BJ (cell line): ENCODE measurements around the gene CCNB1. TPM values are rescaled to one million over a fixed set of nuclear protein-coding genes. Genes with fewer than 3 reads are reported as not detected.

ENCODE experiments used
- CTCF ChIA-PET: fragments of 350-600 bp; formaldehyde crosslinking; extraction: SDS; loops from one replicate; lab custom pipeline; 2021; ENCODE audit warnings: antibody characterized with exemption, inconsistent platforms; lab: Yijun Ruan, JAX
- POLR2A ChIA-PET: fragments of 300-600 bp; sonication (Branson Sonifier 250); formaldehyde crosslinking; extraction: SDS; loops from one replicate; lab custom pipeline; 2021; ENCODE audit warnings: antibody characterized with exemption; lab: Charles Lee
- DNase-seq: peaks from one replicate; pipeline ENCODE4 v3.0.0-alpha.2; 2011; ENCODE audit warnings: low read depth
- H3K27me3 ChIP-seq: 2 replicates; pipeline ENCODE4 v1.6.0; 2011; ENCODE audit warnings: low read length; ENCODE audit not compliant: control insufficient read depth, insufficient read depth
- H3K36me3 ChIP-seq: 2 replicates; pipeline ENCODE4 v1.5.1; 2011; ENCODE audit warnings: low read length; ENCODE audit not compliant: control insufficient read depth, insufficient read depth
- H3K4me3 ChIP-seq: 2 replicates; pipeline ENCODE4 v1.5.1; 2011; ENCODE audit warnings: low read depth, mild to moderate bottlenecking, control low read depth, low read length
- CTCF ChIP-seq: IDR thresholded peaks from 2 replicates; pipeline ENCODE4 v1.5.1; 2011; ENCODE audit warnings: low read depth, mild to moderate bottlenecking, control low read depth, inconsistent platforms, low read length, moderate library complexity; ENCODE audit not compliant: insufficient read depth
- polyA plus RNA-seq: library from polyadenylated mRNA; depleted of rRNA; stranded (reverse); fragments of >200 nt; gene quantifications from 2 replicates; pipeline ENCODE4 v1.2.3, GENCODE V29; 2011

The CCNB1 gene
- polyA plus RNA-seq, 1 experiment = 67.0 TPM

GRCh38 chr5:69184621-69185020 lies 17.7 kb downstream of the CCNB1 start:
- no peak for DNase-seq
- CTCF ChIA-PET = interaction anchor here (0.6 to 1.2 kb wide), 2 partner anchors 111 to 150 kb away, joined by 3 to 5 read pairs; no protein-coding TSS in a partner anchor
- no peaks in the 10 kb centered on the region for H3K36me3 ChIP-seq
- no peaks in the 10 kb centered on the region for H3K27me3 ChIP-seq
- no peak overlapping the region for H3K4me3 ChIP-seq
- no peak for TF ChIP-seq CTCF
- POLR2A ChIA-PET = no interaction called here

DNA sequence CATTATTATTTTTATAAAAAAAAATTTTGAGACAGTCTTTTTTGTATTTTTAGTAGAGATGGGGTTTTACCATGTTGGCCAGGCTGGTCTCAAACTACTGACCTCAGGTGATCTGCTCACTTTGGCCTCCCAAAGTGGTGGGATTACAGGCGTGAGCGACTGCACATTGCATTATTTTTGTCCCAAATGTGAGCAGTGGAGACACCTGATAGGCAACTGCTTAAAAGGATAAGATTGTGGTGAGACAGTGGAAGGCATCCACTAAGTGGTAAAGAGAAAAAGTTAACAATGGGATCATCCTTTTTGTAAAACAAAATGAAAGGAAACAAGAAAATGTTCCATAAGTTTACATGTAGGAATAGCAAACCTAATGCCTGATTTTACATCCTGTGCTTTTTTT lies 20.4 kb downstream of the CCNB1 start:
- no peak for DNase-seq
- ChIA-PET CTCF (no interaction called here), POLR2A (no interaction called here)
- Histone ChIP-seq H3K4me3 (no peak overlapping the region), H3K27me3 (no peaks in the 10 kb centered on the region), H3K36me3 (no peaks in the 10 kb centered on the region)
- no peak for TF ChIP-seq CTCF

- Histone ChIP-seq H3K27me3 (no peaks in the 10 kb centered on the region), H3K36me3 (no peaks in the 10 kb centered on the region), H3K4me3 (peak overlapping the region; percentile 67)
- DNase-seq = no peak
- ChIA-PET CTCF (interaction anchor here (1.1 kb wide), 1 partner anchor 39 kb away, joined by 3 read pairs; no protein-coding TSS in a partner anchor), POLR2A (no interaction called here)
- TF ChIP-seq CTCF = no peak
Observed at GRCh38 chr5:69188811-69189161, 21.8 kb downstream of the CCNB1 start.

DNA sequence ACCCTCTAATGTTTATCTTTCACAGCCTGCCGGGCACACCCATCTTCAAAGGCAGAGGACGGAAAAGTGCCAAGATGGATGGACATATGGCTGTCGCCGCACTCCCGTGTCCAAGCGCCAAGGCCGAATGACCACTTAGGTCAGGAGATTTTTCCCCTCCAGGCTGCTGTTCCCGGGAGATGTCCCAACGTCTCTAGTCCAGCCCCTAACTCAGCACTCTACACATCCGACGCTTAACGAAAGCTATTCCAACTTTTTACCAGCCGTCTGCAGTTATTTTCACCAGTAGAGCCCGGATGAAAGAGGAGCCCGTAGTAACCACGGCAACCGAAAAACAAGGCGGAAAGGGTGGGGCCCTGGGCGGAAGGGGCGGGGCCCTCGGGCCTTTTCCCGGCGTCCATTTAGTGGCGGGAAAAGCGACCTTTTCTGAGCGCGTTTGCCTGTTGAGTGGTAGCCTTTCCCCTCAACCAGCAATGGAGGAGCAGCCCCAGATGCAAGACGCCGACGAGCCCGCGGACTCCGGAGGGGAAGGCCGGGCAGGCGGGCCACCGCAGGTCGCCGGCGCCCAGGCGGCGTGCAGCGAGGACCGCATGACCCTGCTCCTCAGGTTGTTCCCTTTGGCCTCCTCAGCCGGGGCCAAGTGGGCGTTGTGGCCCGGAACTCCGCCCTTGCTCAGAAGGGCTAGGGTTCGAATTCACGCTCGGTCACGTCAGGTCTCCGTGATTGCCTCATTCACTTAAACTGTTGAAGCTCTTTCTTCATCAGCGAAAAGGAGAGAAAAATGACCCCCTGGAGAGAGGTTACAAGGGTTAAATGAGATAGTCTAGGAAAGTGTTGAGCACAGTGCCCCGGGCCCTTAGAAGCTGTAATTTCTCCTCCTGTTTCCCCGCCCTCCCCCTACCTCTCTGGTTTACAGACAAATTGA lies 22.5 kb downstream of the CCNB1 start, which contains the start of gene CENPH:
Gene CENPH, plus strand, starts transcription at position 422 of the 925 bp plus-strand sequence. Its CDS starts 52 bp downstream, at position 474.
- peak; percentile 57 for DNase-seq
- no peak for TF ChIP-seq CTCF
- peak within 1 kb of the TSS; percentile 67 for H3K4me3 ChIP-seq
- H3K36me3 ChIP-seq = no peaks in the 10 kb centered on the region
- H3K27me3 ChIP-seq = no peaks in the 10 kb centered on the region
- ChIA-PET CTCF (interaction anchor here (1.1 kb wide), 1 partner anchor 40 kb away, joined by 3 read pairs; no protein-coding TSS in a partner anchor), POLR2A (interaction anchor here (0.8 kb wide), 1 partner anchor 46 kb away, joined by 3 read pairs; no protein-coding TSS in a partner anchor)

- no peak for DNase-seq
- Histone ChIP-seq H3K36me3 (no peaks in the 10 kb centered on the region), H3K4me3 (no peak overlapping the region), H3K27me3 (no peaks in the 10 kb centered on the region)
- ChIA-PET CTCF (interaction anchor here (0.6 kb wide), 1 partner anchor 109 kb away, joined by 3 read pairs; no protein-coding TSS in a partner anchor), POLR2A (no interaction called here)
- TF ChIP-seq CTCF = no peak
Observed at GRCh38 chr5:69202497-69202896, 35.5 kb downstream of the CCNB1 start.
